Trophoblast cell (in vitro differentiated cells and primary cell): ENCODE measurements around the gene CDCP1.

Source experiments
- DNase-seq, 2 donors: peaks; one replicate each; pipeline ENCODE4 v3.0.0-alpha.2; 2016
- H2AFZ ChIP-seq: 2 replicates; pipeline ENCODE4 v1.6.1; 2013; ENCODE audit warnings: low read length, moderate library complexity, mild to moderate bottlenecking; ENCODE audit not compliant: insufficient read depth, poor library complexity
- H2AK5ac ChIP-seq: 2 replicates; pipeline ENCODE4 v1.6.1; 2013; ENCODE audit warnings: mild to moderate bottlenecking, low read length
- H2BK120ac ChIP-seq: 2 replicates; pipeline ENCODE4 v1.6.1; 2013; ENCODE audit warnings: low read length, mild to moderate bottlenecking, moderate library complexity; ENCODE audit not compliant: insufficient read depth, poor library complexity
- H2BK12ac ChIP-seq: 2 replicates; pipeline ENCODE4 v1.6.1; 2013; ENCODE audit warnings: mild to moderate bottlenecking, low read length, moderate library complexity
- H2BK5ac ChIP-seq: 2 replicates; pipeline ENCODE4 v1.6.1; 2013; ENCODE audit warnings: low read length, low read depth, moderate library complexity, mild to moderate bottlenecking; ENCODE audit not compliant: poor library complexity
- H3K14ac ChIP-seq: 2 replicates; pipeline ENCODE4 v1.6.1; 2013; ENCODE audit warnings: mild to moderate bottlenecking, low read length
- H3K18ac ChIP-seq: 2 replicates; pipeline ENCODE4 v1.6.1; 2013; ENCODE audit warnings: mild to moderate bottlenecking, low read length
- H3K23ac ChIP-seq: 2 replicates; pipeline ENCODE4 v1.6.1; 2013; ENCODE audit warnings: low read length
- H3K27ac ChIP-seq: 2 replicates; pipeline ENCODE4 v1.5.1; 2013; ENCODE audit warnings: low read depth, mild to moderate bottlenecking, inconsistent platforms, low read length, moderate library complexity
- H3K27me3 ChIP-seq: 2 replicates; pipeline ENCODE4 v1.6.1; 2013; ENCODE audit warnings: inconsistent platforms, mild to moderate bottlenecking, low read length, moderate library complexity; ENCODE audit not compliant: insufficient read depth
- H3K36me3 ChIP-seq, 2 experiments: 1 replicate in 1 of 2; 2 replicates in 1 of 2; pipeline ENCODE4 v1.6.1; 2013; ENCODE audit warnings: low read length in 2 of 2, mild to moderate bottlenecking in 2 of 2, moderate library complexity in 1 of 2; ENCODE audit not compliant: insufficient read depth in 2 of 2, control insufficient read depth in 1 of 2
- H3K4ac ChIP-seq: 2 replicates; pipeline ENCODE4 v1.6.1; 2013; ENCODE audit warnings: low read depth, mild to moderate bottlenecking, low read length, moderate library complexity
- H3K4me1 ChIP-seq, 2 experiments: 1 replicate in 1 of 2; 2 replicates in 1 of 2; pipeline ENCODE4 v1.6.1; 2013; ENCODE audit warnings: low read length in 2 of 2, mild to moderate bottlenecking in 2 of 2, moderate library complexity in 1 of 2; ENCODE audit not compliant: insufficient read depth in 2 of 2, control insufficient read depth in 1 of 2
- H3K4me2 ChIP-seq: 2 replicates; pipeline ENCODE4 v1.6.1; 2013; ENCODE audit warnings: inconsistent platforms, mild to moderate bottlenecking, low read length, moderate library complexity
- H3K4me3 ChIP-seq: 2 replicates; pipeline ENCODE4 v1.5.1; 2013; ENCODE audit warnings: mild to moderate bottlenecking, low read depth, low read length, inconsistent platforms
- H3K79me1 ChIP-seq: one replicate; pipeline ENCODE4 v1.6.1; 2013; ENCODE audit warnings: low read length
- H3K79me2 ChIP-seq: 2 replicates; pipeline ENCODE4 v1.6.1; 2013; ENCODE audit warnings: low read length, mild to moderate bottlenecking; ENCODE audit not compliant: control insufficient read depth, insufficient read depth, poor library complexity
- H3K9ac ChIP-seq: 2 replicates; pipeline ENCODE4 v1.6.1; 2013; ENCODE audit warnings: mild to moderate bottlenecking, low read length
- H3K9me3 ChIP-seq: 2 replicates; pipeline ENCODE4 v1.6.1; 2013; ENCODE audit warnings: low read depth, mild to moderate bottlenecking, control low read depth, inconsistent platforms, low read length; ENCODE audit not compliant: insufficient read depth
- H4K12ac ChIP-seq: 2 replicates; pipeline ENCODE4 v1.6.1; 2013; ENCODE audit warnings: low read depth, mild to moderate bottlenecking, low read length, moderate library complexity
- H4K8ac ChIP-seq: 2 replicates; pipeline ENCODE4 v1.6.1; 2013; ENCODE audit warnings: low read depth, mild to moderate bottlenecking, low read length, moderate library complexity
- H4K91ac ChIP-seq: one replicate; pipeline ENCODE4 v1.6.1; 2013; ENCODE audit warnings: low read depth, mild to moderate bottlenecking, low read length, moderate library complexity
- WGBS: extraction: QIAGEN DNeasy Blood & Tissue Kit; methylation state at CpG from one replicate; pipeline ENCODE4 v1.1.7; 2013; ENCODE audit warnings: missing lambda C conversion rate; ENCODE audit not compliant: insufficient read length, insufficient coverage; ENCODE audit errors: extremely low coverage; 5-methylcytosine and 5-hydroxymethylcytosine counted together

The CDCP1 gene

GRCh38 chr3:45075821-45076625 lies 70.2 kb downstream of the CDCP1 start:
- no CpG with 5 or more reads among the region's 11 CpGs for WGBS
- Histone ChIP-seq H3K27ac (no peak overlapping the region), H3K4me3 (no peak overlapping the region)

GRCh38 chr3:45071075-45071474 lies 75.1 kb downstream of the CDCP1 start:
- Histone ChIP-seq H3K9me3 (no peaks in the 10 kb centered on the region), H2BK12ac (no peak overlapping the region), H3K14ac (no peak overlapping the region), H3K79me1 (no peaks in the 10 kb centered on the region), H3K27me3 (no peaks in the 10 kb centered on the region), H4K91ac (no peak overlapping the region), H2BK120ac (no peak overlapping the region), H4K12ac (no peak overlapping the region), H2BK5ac (no peak overlapping the region), H3K4me2 (no peak overlapping the region), H3K4ac (no peak overlapping the region), H3K4me1 (no peaks in the 10 kb centered on the region), H3K36me3 (no peaks in the 10 kb centered on the region), H3K23ac (no peak overlapping the region), H3K18ac (no peak overlapping the region), H3K79me2 (no peaks in the 10 kb centered on the region), H3K9ac (no peak overlapping the region), H3K27ac (no peak overlapping the region), H3K4me3 (no peak overlapping the region), H2AFZ (no peak overlapping the region), H4K8ac (no peak overlapping the region), H2AK5ac (no peak overlapping the region)
- DNase-seq: peak in 1 of 2 donors; percentile 52

More at GRCh38 chr3:45075821-45076625, 70.2 kb downstream of the CDCP1 start:
- H3K18ac ChIP-seq: no peak overlapping the region
- no peaks in the 10 kb centered on the region for H3K79me1 ChIP-seq
- H3K79me2 ChIP-seq: no peaks in the 10 kb centered on the region
- no peak overlapping the region for H2BK12ac ChIP-seq
- no peak overlapping the region for H3K23ac ChIP-seq
- H3K36me3 ChIP-seq: no peaks in the 10 kb centered on the region
- no peak for DNase-seq
- no peak overlapping the region for H2BK5ac ChIP-seq
- no peak overlapping the region for H2AFZ ChIP-seq
- no peak overlapping the region for H2AK5ac ChIP-seq
- H3K4me2 ChIP-seq: no peak overlapping the region
- no peak overlapping the region for H4K12ac ChIP-seq
- H3K27me3 ChIP-seq: no peaks in the 10 kb centered on the region
- no peak overlapping the region for H3K14ac ChIP-seq
- H3K9me3 ChIP-seq: peaks cover 2% of the 10 kb centered on the region
- H3K9ac ChIP-seq: no peak overlapping the region
- no peak overlapping the region for H2BK120ac ChIP-seq
- no peak overlapping the region for H3K4ac ChIP-seq
- peaks cover 0 to 3% of the 10 kb centered on the region in 2 experiments for H3K4me1 ChIP-seq
- no peak overlapping the region for H4K8ac ChIP-seq
- no peak overlapping the region for H4K91ac ChIP-seq

- no CpG with 5 or more reads among the region's 3 CpGs for WGBS
Measured at GRCh38 chr3:45067941-45068340, 78.2 kb downstream of the CDCP1 start.

GRCh38 chr3:45067486-45067885 lies 78.7 kb downstream of the CDCP1 start:
- H3K79me1 ChIP-seq: peaks cover 2% of the 10 kb centered on the region
- no peak for DNase-seq
- no peak overlapping the region for H2BK12ac ChIP-seq
- no peaks in the 10 kb centered on the region for H3K79me2 ChIP-seq
- H4K8ac ChIP-seq: no peak overlapping the region
- no peak overlapping the region for H3K4ac ChIP-seq
- H2BK5ac ChIP-seq: no peak overlapping the region
- no peaks in the 10 kb centered on the region for H3K9me3 ChIP-seq
- H3K4me2 ChIP-seq: no peak overlapping the region
- no peak overlapping the region for H4K91ac ChIP-seq
- H3K18ac ChIP-seq: no peak overlapping the region
- no peak overlapping the region for H3K9ac ChIP-seq
- no peaks in the 10 kb centered on the region for H3K27me3 ChIP-seq
- H3K14ac ChIP-seq: no peak overlapping the region
- no peak overlapping the region for H2BK120ac ChIP-seq
- no peak overlapping the region for H3K4me3 ChIP-seq
- WGBS: no CpG with 5 or more reads among the region's 4 CpGs
- no peak overlapping the region for H2AFZ ChIP-seq
- H4K12ac ChIP-seq: no peak overlapping the region
- no peak overlapping the region for H3K27ac ChIP-seq
- H3K4me1 ChIP-seq: peaks cover 3 to 5% of the 10 kb centered on the region in 2 experiments
- no peaks in the 10 kb centered on the region for H3K36me3 ChIP-seq
- H2AK5ac ChIP-seq: no peak overlapping the region
- no peak overlapping the region for H3K23ac ChIP-seq

More at GRCh38 chr3:45067941-45068340, 78.2 kb downstream of the CDCP1 start:
- no peak for DNase-seq
- Histone ChIP-seq H4K8ac (no peak overlapping the region), H3K4me1 (peaks cover 3 to 5% of the 10 kb centered on the region in 2 experiments), H2AFZ (no peak overlapping the region), H2BK12ac (no peak overlapping the region), H4K12ac (no peak overlapping the region), H3K4ac (no peak overlapping the region), H3K27me3 (no peaks in the 10 kb centered on the region), H3K79me1 (peaks cover 2% of the 10 kb centered on the region), H3K18ac (no peak overlapping the region), H3K9ac (no peak overlapping the region), H2BK120ac (no peak overlapping the region), H4K91ac (no peak overlapping the region), H2BK5ac (no peak overlapping the region), H3K4me2 (no peak overlapping the region), H2AK5ac (no peak overlapping the region), H3K36me3 (no peaks in the 10 kb centered on the region), H3K23ac (no peak overlapping the region), H3K79me2 (no peaks in the 10 kb centered on the region), H3K14ac (no peak overlapping the region), H3K9me3 (no peaks in the 10 kb centered on the region), H3K4me3 (no peak overlapping the region), H3K27ac (no peak overlapping the region)
